ENCODE results near the gene HIC2.
"Not testable (repeated sequence)": the region's sequence is repeated elsewhere in the genome, so short reads cannot be mapped to it uniquely, and the experiment has no call there.

- not testable (repeated sequence) for TF ChIP-seq EZH2phosphoT487 (IDR thresholded peaks at IDR 0.05; ENCODE audit: insufficient read depth, low read depth); EZH2 (IDR thresholded peaks at IDR 0.05; ENCODE audit: insufficient read depth, poor library complexity, severe bottlenecking)
Measured at GRCh38 chr22:21389480-21389879, 27.7 kb upstream of the HIC2 start.

All from GM23248 (cell line).